Measurements from ENCODE around the gene BBS2.

DNA sequence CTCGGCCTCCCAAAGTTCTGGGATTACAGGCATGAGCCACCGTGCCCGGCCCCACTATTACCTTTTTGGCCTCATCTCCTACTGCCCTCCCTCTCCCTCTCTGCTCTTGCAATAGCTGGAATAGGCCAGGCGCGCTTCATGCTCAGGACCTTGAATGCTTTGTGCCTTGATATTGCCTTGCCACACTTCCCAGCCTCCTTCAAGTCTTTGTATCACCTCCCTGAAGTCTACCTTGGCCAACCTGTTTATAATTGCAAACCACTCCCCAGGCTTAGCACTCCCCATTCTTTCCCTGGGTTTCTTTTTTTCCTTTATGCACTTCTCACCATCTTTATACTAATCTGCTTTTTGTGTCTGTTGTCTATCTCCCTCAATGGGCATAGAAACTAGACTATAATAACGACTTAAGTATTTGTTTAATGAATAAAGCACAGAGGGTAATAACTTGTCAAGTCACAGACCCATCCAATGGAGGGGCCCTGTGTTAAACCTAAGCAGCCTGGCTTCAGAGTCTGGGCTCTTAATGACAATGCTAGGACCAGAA lies 61.8 kb downstream of the BBS2 start:
- TF ChIP-seq CTCF (IDR thresholded peaks at IDR 0.05), result no peak
- TF ChIP-seq POLR2A (IDR thresholded peaks at IDR 0.05), result no peak
- no peak for TF ChIP-seq POLR2AphosphoS5 (IDR thresholded peaks at IDR 0.05)
- no peak for TF ChIP-seq EP300 (IDR thresholded peaks at IDR 0.05)

Measured in stomach (tissue), 4 donors.